COLO829 (cell line): ENCODE results near the gene BMF.

ENCODE experiments used
- DNase-seq: peaks from one replicate; pipeline ENCODE4 v3.0.0; 2012; ENCODE audit warnings: low spot score

Gene BMF

GRCh38 chr15:40065166-40065565, 43.5 kb downstream of the BMF start:
- no peak for DNase-seq

GRCh38 chr15:40064231-40064894, 44.3 kb downstream of the BMF start:
- DNase-seq: no peak

- no peak for DNase-seq
Observed at GRCh38 chr15:40063563-40064011, 45.1 kb downstream of the BMF start.

- DNase-seq: no peak
Observed at GRCh38 chr15:40062816-40063562, 45.7 kb downstream of the BMF start.

- no peak for DNase-seq
Observed at GRCh38 chr15:40061212-40061901, 47.3 kb downstream of the BMF start.

- DNase-seq: no peak
Observed at GRCh38 chr15:40060236-40060961, 48.3 kb downstream of the BMF start.

- no peak for DNase-seq
Observed at GRCh38 chr15:40059821-40060220, 48.9 kb downstream of the BMF start.

GRCh38 chr15:40058476-40059140, 50.1 kb downstream of the BMF start:
- DNase-seq: no peak

- DNase-seq: no peak
Observed at GRCh38 chr15:40055576-40056293, 52.9 kb downstream of the BMF start.

GRCh38 chr15:40054855-40055575, 53.7 kb downstream of the BMF start:
- no peak for DNase-seq

- no peak for DNase-seq
Observed at GRCh38 chr15:40054605-40054854, 54.1 kb downstream of the BMF start.

GRCh38 chr15:40053831-40054604, 54.7 kb downstream of the BMF start:
- no peak for DNase-seq

GRCh38 chr15:40053079-40053830, 55.4 kb downstream of the BMF start:
- no peak for DNase-seq

- DNase-seq: no peak
Observed at GRCh38 chr15:40052604-40053003, 56.1 kb downstream of the BMF start.

GRCh38 chr15:40051616-40052415, 56.9 kb downstream of the BMF start:
- no peak for DNase-seq

GRCh38 chr15:40050788-40051470, 57.8 kb downstream of the BMF start:
- no peak for DNase-seq

- DNase-seq: no peak
Observed at GRCh38 chr15:40048926-40049475, 59.7 kb downstream of the BMF start.
